Nephron progenitor cell (in vitro differentiated cells): ENCODE results near the gene ABL2.
"Not testable (repeated sequence)": the region's sequence is repeated elsewhere in the genome, so short reads cannot be mapped to it uniquely, and the experiment has no call there.

Source experiments
- DNase-seq: peaks from one replicate; pipeline ENCODE4 v3.0.0; 2021
- H3K27ac Mint-ChIP-seq: 2 replicates; pipeline ENCODE4 v1.8.0; 2021; ENCODE audit warnings: mild to moderate bottlenecking, moderate library complexity, mixed read lengths
- H3K27me3 Mint-ChIP-seq: 2 replicates; pipeline ENCODE4 v1.8.0; 2021; ENCODE audit warnings: mild to moderate bottlenecking, low read depth, mixed read lengths; ENCODE audit not compliant: poor library complexity
- H3K36me3 Mint-ChIP-seq: 2 replicates; pipeline ENCODE4 v1.8.0; 2021; ENCODE audit warnings: low read depth, mixed read lengths
- H3K4me1 Mint-ChIP-seq: 2 replicates; pipeline ENCODE4 v1.8.0; 2021; ENCODE audit warnings: mixed read lengths
- H3K4me3 Mint-ChIP-seq: 2 replicates; pipeline ENCODE4 v1.8.0; 2021; ENCODE audit warnings: mild to moderate bottlenecking, moderate library complexity, mixed read lengths
- H3K9me3 Mint-ChIP-seq: 2 replicates; pipeline ENCODE4 v1.8.0; 2021; ENCODE audit warnings: mild to moderate bottlenecking, moderate library complexity, mixed read lengths
- CTCF ChIP-seq: fragments of 200-600 bp; sonication (generic); IDR thresholded peaks from 2 replicates; pipeline ENCODE4 v1.5.0; 2021; ENCODE audit warnings: antibody characterized with exemption

Gene ABL2

GRCh38 chr1:179142889-179143299 lies 86.6 kb downstream of the ABL2 start:
- no peak overlapping the region for H3K27ac Mint-ChIP-seq
- peaks cover 67% of the 10 kb centered on the region for H3K36me3 Mint-ChIP-seq

GRCh38 chr1:179141592-179142251 lies 87.8 kb downstream of the ABL2 start:
- Mint-ChIP-seq H3K27me3 (peaks cover 4% of the 10 kb centered on the region), H3K9me3 (peaks cover 35% of the 10 kb centered on the region), H3K36me3 (peaks cover 58% of the 10 kb centered on the region), H3K4me1 (peaks cover 17% of the 10 kb centered on the region), H3K27ac (peak overlapping the region; percentile 94), H3K4me3 (no peak overlapping the region)
- DNase-seq, result no peak
- TF ChIP-seq CTCF, result no peak

More at GRCh38 chr1:179142889-179143299, 86.6 kb downstream of the ABL2 start:
- DNase-seq, result no peak
- Mint-ChIP-seq H3K27me3 (peaks cover 4% of the 10 kb centered on the region), H3K9me3 (peaks cover 26% of the 10 kb centered on the region), H3K4me1 (peaks cover 17% of the 10 kb centered on the region), H3K4me3 (no peak overlapping the region)
- TF ChIP-seq CTCF, result no peak

- Mint-ChIP-seq H3K36me3 (peaks cover 59% of the 10 kb centered on the region), H3K9me3 (peaks cover 49% of the 10 kb centered on the region), H3K4me1 (peaks cover 17% of the 10 kb centered on the region)
- not testable (repeated sequence) for H3K4me3 Mint-ChIP-seq, DNase-seq, H3K27ac Mint-ChIP-seq, H3K27me3 Mint-ChIP-seq
Measured at GRCh38 chr1:179138755-179139154, 90.7 kb downstream of the ABL2 start.

GRCh38 chr1:179137617-179138255 lies 91.7 kb downstream of the ABL2 start:
- Mint-ChIP-seq H3K36me3 (peaks cover 63% of the 10 kb centered on the region), H3K4me3 (no peak overlapping the region), H3K27ac (no peak overlapping the region), H3K9me3 (peaks cover 49% of the 10 kb centered on the region), H3K27me3 (peaks cover 4% of the 10 kb centered on the region), H3K4me1 (peaks cover 14% of the 10 kb centered on the region)
- DNase-seq, result no peak
- TF ChIP-seq CTCF, result no peak

GRCh38 chr1:179135707-179136106 lies 93.8 kb downstream of the ABL2 start:
- not testable (repeated sequence) for H3K27ac Mint-ChIP-seq, H3K27me3 Mint-ChIP-seq, H3K4me3 Mint-ChIP-seq, DNase-seq, H3K4me1 Mint-ChIP-seq
- peaks cover 45% of the 10 kb centered on the region for H3K9me3 Mint-ChIP-seq
- H3K36me3 Mint-ChIP-seq, result peaks cover 51% of the 10 kb centered on the region

- not testable (repeated sequence) for H3K4me3 Mint-ChIP-seq, H3K27ac Mint-ChIP-seq, H3K27me3 Mint-ChIP-seq, H3K4me1 Mint-ChIP-seq, DNase-seq
- Mint-ChIP-seq H3K9me3 (peaks cover 40% of the 10 kb centered on the region), H3K36me3 (peaks cover 51% of the 10 kb centered on the region)
Measured at GRCh38 chr1:179135168-179135567, 94.3 kb downstream of the ABL2 start.

- Mint-ChIP-seq H3K27ac (peak overlapping the region; percentile 37), H3K27me3 (no peaks in the 10 kb centered on the region), H3K36me3 (peaks cover 40% of the 10 kb centered on the region), H3K9me3 (peaks cover 9% of the 10 kb centered on the region), H3K4me1 (no peaks in the 10 kb centered on the region), H3K4me3 (no peak overlapping the region)
- no peak for TF ChIP-seq CTCF
- no peak for DNase-seq
Measured at GRCh38 chr1:179129702-179130473, 99.6 kb downstream of the ABL2 start.
